HG02610 (cell line): ENCODE results near the gene IFITM1.
"Not testable (repeated sequence)": the region's sequence is repeated elsewhere in the genome, so short reads cannot be mapped to it uniquely, and the experiment has no call there.

Source experiments
- ATAC-seq: cut with Tn5 transposase; IDR thresholded peaks from one replicate; pipeline ENCODE4 v1.9.1; 2021; ENCODE audit warnings: mild to moderate bottlenecking, moderate library complexity; ENCODE audit not compliant: unreplicated experiment

Gene IFITM1

GRCh38 chr11:308740-309665 lies 4.8 kb upstream of the IFITM1 start:
- ATAC-seq: not testable (repeated sequence)

GRCh38 chr11:309979-310572 lies 3.8 kb upstream of the IFITM1 start:
- ATAC-seq: not testable (repeated sequence)

GRCh38 chr11:311013-311748 lies 2.7 kb upstream of the IFITM1 start:
- ATAC-seq: not testable (repeated sequence)

GRCh38 chr11:312092-312816 lies 1.6 kb upstream of the IFITM1 start:
- no peak for ATAC-seq

- ATAC-seq: no peak
Observed at GRCh38 chr11:313304-313786, 495 bp upstream of the IFITM1 start.

GRCh38 chr11:314554-314875 lies 675 bp downstream of the IFITM1 start:
- not testable (repeated sequence) for ATAC-seq

- no peak for ATAC-seq
Observed at GRCh38 chr11:315051-315481, 1.2 kb downstream of the IFITM1 start.

GRCh38 chr11:315516-315994 lies 1.7 kb downstream of the IFITM1 start:
- no peak for ATAC-seq

- ATAC-seq: no peak
Observed at GRCh38 chr11:316031-316701, 2.3 kb downstream of the IFITM1 start.

- no peak for ATAC-seq
Observed at GRCh38 chr11:316891-317301, 3.1 kb downstream of the IFITM1 start.

GRCh38 chr11:317668-318404 lies 4.0 kb downstream of the IFITM1 start:
- ATAC-seq: peak; percentile 15

GRCh38 chr11:318405-319120 lies 4.7 kb downstream of the IFITM1 start:
- peak; percentile 38 for ATAC-seq

GRCh38 chr11:319121-319887 lies 5.5 kb downstream of the IFITM1 start:
- ATAC-seq: not testable (repeated sequence)

- ATAC-seq: not testable (repeated sequence)
Observed at GRCh38 chr11:319888-320273, 6.0 kb downstream of the IFITM1 start.

- no peak for ATAC-seq
Observed at GRCh38 chr11:324156-324555, 10.3 kb downstream of the IFITM1 start.

- not testable (repeated sequence) for ATAC-seq
Observed at GRCh38 chr11:324593-325517, 11.0 kb downstream of the IFITM1 start.
